SH-SY5Y (cell line): Measurements from ENCODE around the gene CYP2S1.

Experiments used
- GATA2 ChIP-seq: IDR thresholded peaks from 2 replicates; pipeline ENCODE4 v1.6.1; 2011; ENCODE audit warnings: mild to moderate bottlenecking, low read depth, low read length
- GATA3 ChIP-seq: IDR thresholded peaks from 2 replicates; pipeline ENCODE4 v1.6.1; 2011; ENCODE audit warnings: low read depth, mild to moderate bottlenecking, low read length, moderate library complexity

GRCh38 chr19:41244117-41244516, 51.1 kb downstream of the CYP2S1 start:
- TF ChIP-seq GATA2, result no peak
- TF ChIP-seq GATA3, result no peak
